ENCODE data around the gene FTHL17.

DNA sequence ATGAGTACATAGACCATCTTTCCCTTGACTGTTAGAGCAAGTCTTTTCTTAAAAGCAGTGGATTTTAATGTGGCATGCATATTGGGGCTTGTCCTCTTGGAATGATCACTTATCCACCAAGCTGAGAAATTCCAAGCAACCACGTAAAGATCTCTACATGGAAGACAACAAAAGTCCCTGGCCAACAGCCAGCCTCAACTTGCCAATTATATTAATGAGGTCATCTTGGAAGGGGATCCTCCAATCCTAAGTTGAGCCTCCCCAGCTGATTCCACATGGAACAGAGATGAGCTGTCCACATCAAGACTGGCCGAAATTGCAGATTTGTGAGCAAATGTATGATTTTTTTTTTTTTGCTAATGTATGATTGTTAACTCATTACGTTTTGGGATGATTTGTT lies 20.6 kb upstream of the FTHL17 start:
- TF ChIP-seq ELF1 (IDR thresholded peaks at IDR 0.05) (no peak), EZH2phosphoT487 (IDR thresholded peaks at IDR 0.05; ENCODE audit: borderline replicate concordance, low read depth) (no peak), POLR2AphosphoS5 (IDR thresholded peaks at IDR 0.05; ENCODE audit: low read depth, low read length) (no peak), CTCF (IDR thresholded peaks at IDR 0.05) (no peak), FOXM1 (IDR thresholded peaks at IDR 0.05; ENCODE audit: low read depth) (no peak)
- TF ChIP-seq, protein P1, sequence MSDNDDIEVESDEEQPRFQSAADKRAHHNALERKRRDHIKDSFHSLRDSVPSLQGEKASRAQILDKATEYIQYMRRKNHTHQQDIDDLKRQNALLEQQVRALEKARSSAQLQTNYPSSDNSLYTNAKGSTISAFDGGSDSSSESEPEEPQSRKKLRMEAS (IDR thresholded peaks at IDR 0.05; ENCODE audit: low read depth): no peak
